NB4 (cell line): ENCODE data around the gene RPS10.

Experiments used
- MYC ChIP-seq: IDR thresholded peaks from 2 replicates; pipeline ENCODE4 v1.6.1; 2011; ENCODE audit warnings: low read depth, low read length
- TF ChIP-seq, protein P1 (sequence below): IDR thresholded peaks from one replicate; pipeline ENCODE4 v1.5.1; 2012; ENCODE audit warnings: low read depth, low read length
- TF ChIP-seq, protein P2 (sequence below): IDR thresholded peaks from 2 replicates; pipeline ENCODE4 v1.6.1; 2011; ENCODE audit warnings: low read depth, low read length

DNA sequence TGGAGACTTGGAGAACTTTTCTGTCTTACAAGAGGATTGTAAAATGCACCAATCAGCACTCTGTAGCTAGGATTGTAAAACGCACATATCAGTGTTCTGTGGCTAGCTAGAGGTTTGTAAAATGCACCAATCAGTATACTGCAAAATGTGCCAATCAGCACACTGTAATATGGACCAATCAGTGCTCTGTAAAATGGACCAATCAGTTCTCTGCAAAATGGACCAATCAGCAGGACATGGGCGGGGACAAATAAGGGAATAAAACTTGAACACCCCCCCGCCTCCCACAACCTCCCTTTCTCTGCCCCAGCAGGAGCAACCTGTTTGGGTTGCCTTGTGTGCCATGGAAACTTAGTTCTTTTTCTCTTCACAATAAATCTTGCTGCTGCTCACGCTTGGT is 12.8 kb upstream of the RPS10 start:
- TF ChIP-seq, protein P1, sequence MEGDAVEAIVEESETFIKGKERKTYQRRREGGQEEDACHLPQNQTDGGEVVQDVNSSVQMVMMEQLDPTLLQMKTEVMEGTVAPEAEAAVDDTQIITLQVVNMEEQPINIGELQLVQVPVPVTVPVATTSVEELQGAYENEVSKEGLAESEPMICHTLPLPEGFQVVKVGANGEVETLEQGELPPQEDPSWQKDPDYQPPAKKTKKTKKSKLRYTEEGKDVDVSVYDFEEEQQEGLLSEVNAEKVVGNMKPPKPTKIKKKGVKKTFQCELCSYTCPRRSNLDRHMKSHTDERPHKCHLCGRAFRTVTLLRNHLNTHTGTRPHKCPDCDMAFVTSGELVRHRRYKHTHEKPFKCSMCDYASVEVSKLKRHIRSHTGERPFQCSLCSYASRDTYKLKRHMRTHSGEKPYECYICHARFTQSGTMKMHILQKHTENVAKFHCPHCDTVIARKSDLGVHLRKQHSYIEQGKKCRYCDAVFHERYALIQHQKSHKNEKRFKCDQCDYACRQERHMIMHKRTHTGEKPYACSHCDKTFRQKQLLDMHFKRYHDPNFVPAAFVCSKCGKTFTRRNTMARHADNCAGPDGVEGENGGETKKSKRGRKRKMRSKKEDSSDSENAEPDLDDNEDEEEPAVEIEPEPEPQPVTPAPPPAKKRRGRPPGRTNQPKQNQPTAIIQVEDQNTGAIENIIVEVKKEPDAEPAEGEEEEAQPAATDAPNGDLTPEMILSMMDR, result no peak
- TF ChIP-seq, protein P2, sequence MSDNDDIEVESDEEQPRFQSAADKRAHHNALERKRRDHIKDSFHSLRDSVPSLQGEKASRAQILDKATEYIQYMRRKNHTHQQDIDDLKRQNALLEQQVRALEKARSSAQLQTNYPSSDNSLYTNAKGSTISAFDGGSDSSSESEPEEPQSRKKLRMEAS, result no peak
- no peak for TF ChIP-seq MYC
